Endothelial cell (in vitro differentiated cells): ENCODE measurements around the gene DPPA3. TPM values are rescaled to one million over a fixed set of nuclear protein-coding genes. Genes with fewer than 3 reads are reported as not detected.
A peak's percentile ranks its signal among the peaks of the same experiment; 100 is the strongest.

Experiments used
- DNase-seq: peaks from one replicate; pipeline ENCODE4 v3.0.0; 2021; ENCODE audit warnings: low spot score
- H3K27ac Mint-ChIP-seq: one replicate; pipeline ENCODE4 v1.8.0; 2021; ENCODE audit warnings: mixed read lengths, inconsistent platforms; ENCODE audit not compliant: unreplicated experiment
- H3K27me3 Mint-ChIP-seq: one replicate; pipeline ENCODE4 v1.8.0; 2021; ENCODE audit warnings: mild to moderate bottlenecking, moderate library complexity, mixed read lengths, inconsistent platforms; ENCODE audit not compliant: unreplicated experiment
- H3K36me3 Mint-ChIP-seq: one replicate; pipeline ENCODE4 v1.8.0; 2021; ENCODE audit warnings: mild to moderate bottlenecking, low read depth, mixed read lengths, inconsistent platforms; ENCODE audit not compliant: unreplicated experiment
- H3K4me1 Mint-ChIP-seq: one replicate; pipeline ENCODE4 v1.8.0; 2021; ENCODE audit warnings: mild to moderate bottlenecking, mixed read lengths, inconsistent platforms; ENCODE audit not compliant: unreplicated experiment
- H3K4me3 Mint-ChIP-seq: one replicate; pipeline ENCODE4 v1.8.0; 2021; ENCODE audit warnings: mild to moderate bottlenecking, mixed read lengths, inconsistent platforms; ENCODE audit not compliant: unreplicated experiment
- H3K9me3 Mint-ChIP-seq: one replicate; pipeline ENCODE4 v1.8.0; 2021; ENCODE audit warnings: mixed read lengths, inconsistent platforms; ENCODE audit not compliant: unreplicated experiment
- CTCF ChIP-seq: fragments of 200-600 bp; sonication (generic); IDR thresholded peaks from one replicate; pipeline ENCODE4 v1.5.0; 2021; ENCODE audit warnings: antibody characterized with exemption; ENCODE audit not compliant: unreplicated experiment
- total RNA-seq: library from RNA; stranded (reverse); fragmentation: NEBNext Ultra II Directional; extraction: Animal tissue kit (Norgen Biotek cat#: 25700); gene quantifications from one replicate; pipeline ENCODE4 v1.2.1, GENCODE V29; 2021; ENCODE audit not compliant: unreplicated experiment

DPPA3 gene
- total RNA-seq, 1 donor from 2014 or later, result 0.26 TPM

- peak overlapping the region; percentile 80 for H3K27ac Mint-ChIP-seq
- H3K4me1 Mint-ChIP-seq, result peaks cover 23% of the 10 kb centered on the region
- no peak overlapping the region for H3K4me3 Mint-ChIP-seq
- H3K36me3 Mint-ChIP-seq, result no peaks in the 10 kb centered on the region
- no peaks in the 10 kb centered on the region for H3K9me3 Mint-ChIP-seq
- DNase-seq, result no peak
- TF ChIP-seq CTCF, result no peak
- peaks cover 1% of the 10 kb centered on the region for H3K27me3 Mint-ChIP-seq
These were observed 20.3 kb downstream of the DPPA3 start for GRCh38 chr12:7731486-7731885.

GRCh38 chr12:7732993-7733392 lies 21.8 kb downstream of the DPPA3 start:
- no peak for TF ChIP-seq CTCF
- no peak for DNase-seq
- no peaks in the 10 kb centered on the region for H3K36me3 Mint-ChIP-seq
- H3K9me3 Mint-ChIP-seq, result no peaks in the 10 kb centered on the region
- H3K27ac Mint-ChIP-seq, result no peak overlapping the region
- H3K4me3 Mint-ChIP-seq, result no peak overlapping the region
- H3K4me1 Mint-ChIP-seq, result peaks cover 30% of the 10 kb centered on the region
- peaks cover 1% of the 10 kb centered on the region for H3K27me3 Mint-ChIP-seq

GRCh38 chr12:7747246-7747645 lies 36.0 kb downstream of the DPPA3 start, which contains the start of gene CLEC4C:
TSS of gene CLEC4C (minus strand) at chr12:7747375. CDS start at chr12:7747348, 27 bp downstream.
- H3K27ac Mint-ChIP-seq, result no peak within 1 kb of the TSS
- DNase-seq, result no peak
- no peak within 1 kb of the TSS for H3K4me3 Mint-ChIP-seq
- no peak for TF ChIP-seq CTCF
- H3K36me3 Mint-ChIP-seq, result no peaks in the 10 kb centered on the region
- H3K27me3 Mint-ChIP-seq, result peaks cover 2% of the 10 kb centered on the region
- H3K9me3 Mint-ChIP-seq, result no peaks in the 10 kb centered on the region
- H3K4me1 Mint-ChIP-seq, result no peaks in the 10 kb centered on the region

GRCh38 chr12:7748852-7749251 lies 37.6 kb downstream of the DPPA3 start:
- Mint-ChIP-seq H3K27me3 (peaks cover 2% of the 10 kb centered on the region), H3K9me3 (no peaks in the 10 kb centered on the region), H3K4me3 (no peak overlapping the region), H3K36me3 (no peaks in the 10 kb centered on the region), H3K27ac (no peak overlapping the region), H3K4me1 (peaks cover under 1% of the 10 kb centered on the region)
- DNase-seq, result no peak
- TF ChIP-seq CTCF, result no peak

- Mint-ChIP-seq H3K4me1 (peaks cover 3% of the 10 kb centered on the region), H3K9me3 (no peaks in the 10 kb centered on the region), H3K4me3 (no peak overlapping the region), H3K27ac (no peak overlapping the region), H3K27me3 (peaks cover 2% of the 10 kb centered on the region), H3K36me3 (no peaks in the 10 kb centered on the region)
- TF ChIP-seq CTCF, result no peak
- DNase-seq, result no peak
These were observed 38.2 kb downstream of the DPPA3 start for GRCh38 chr12:7749442-7749841.
